Activated T-helper 1 cell treated with anti-CD3 and anti-CD28 coated beads, Interleukin-12 subunit alpha, Interleukin-12 subunit beta, Interleukin-2, Interleukin-4 antibody, amounts not matched to agents 30 ng/mL and 10 ng/mL and 1 ng/mL, durations not matched to agents 14 hours and 24 hours and 36 hours (primary cell): Measurements from ENCODE around the gene DNAH1. TPM values are rescaled to one million over a fixed set of nuclear protein-coding genes. Genes with fewer than 3 reads are reported as not detected.
A peak's percentile ranks its signal among the peaks of the same experiment; 100 is the strongest.

Source experiments
- DNase-seq: peaks from one replicate; pipeline ENCODE4 v3.0.0; 2021; ENCODE audit warnings: low spot score
- H3K27ac Mint-ChIP-seq: one replicate; pipeline ENCODE4 v1.8.0; 2021; ENCODE audit warnings: mild to moderate bottlenecking, mixed read lengths
- H3K27me3 Mint-ChIP-seq: one replicate; pipeline ENCODE4 v1.8.0; 2022; ENCODE audit warnings: mild to moderate bottlenecking, moderate library complexity, mixed read lengths; ENCODE audit not compliant: insufficient read depth
- H3K36me3 Mint-ChIP-seq: one replicate; pipeline ENCODE4 v1.8.0; 2021; ENCODE audit warnings: low read depth, mixed read lengths
- H3K4me1 Mint-ChIP-seq: one replicate; pipeline ENCODE4 v1.8.0; 2021; ENCODE audit warnings: low read depth, mixed read lengths
- H3K4me3 Mint-ChIP-seq: one replicate; pipeline ENCODE4 v1.8.0; 2021; ENCODE audit warnings: mild to moderate bottlenecking, moderate library complexity, mixed read lengths
- H3K9me3 Mint-ChIP-seq: one replicate; pipeline ENCODE4 v1.8.0; 2021; ENCODE audit warnings: mixed read lengths
- intact Hi-C: fragments of 100-400 bp; cut with micrococcal nuclease; formaldehyde crosslinking; loops from one replicate; pipeline ENCODE4 v1.15.1; 2024
- total RNA-seq: library from RNA; stranded (reverse); gene quantifications from 2 replicates; pipeline ENCODE4 v1.2.3, GENCODE V29; 2022

The DNAH1 gene
- total RNA-seq, 1 donor from 2014 or later = 12.1 TPM

GRCh38 chr3:52446631-52447511, 130.8 kb downstream of the DNAH1 start:
- no peak overlapping the region for H3K4me3 Mint-ChIP-seq
- H3K27ac Mint-ChIP-seq = no peak overlapping the region

GRCh38 chr3:52447512-52448355, 131.6 kb downstream of the DNAH1 start:
- Mint-ChIP-seq H3K27me3 (no peaks in the 10 kb centered on the region), H3K4me1 (peaks cover 7% of the 10 kb centered on the region), H3K9me3 (no peaks in the 10 kb centered on the region), H3K36me3 (no peaks in the 10 kb centered on the region), H3K4me3 (no peak overlapping the region), H3K27ac (no peak overlapping the region)
- DNase-seq = no peak
- intact Hi-C loops = loop anchor here (1.0 to 5.0 kb wide), 5 partner anchors 8 to 225 kb away; partner anchors contain the start of genes NISCH and UQCC5

More at GRCh38 chr3:52446631-52447511, 130.8 kb downstream of the DNAH1 start:
- Mint-ChIP-seq H3K36me3 (no peaks in the 10 kb centered on the region), H3K4me1 (peaks cover 7% of the 10 kb centered on the region), H3K9me3 (no peaks in the 10 kb centered on the region), H3K27me3 (no peaks in the 10 kb centered on the region)
- peak; percentile 66 for DNase-seq
- intact Hi-C loops = loop anchor here (1.0 to 5.0 kb wide), 5 partner anchors 8 to 225 kb away; partner anchors contain the start of genes NISCH and UQCC5

Other genes starting within 250 kb of the DNAH1 start
- 20.3 and 24.9 TPM in 2 replicates for gene POC1A, start 161.9 kb upstream of the DNAH1 start, total RNA-seq
- 105 and 110 TPM in 2 replicates for gene ALAS1, start 118.2 kb upstream of the DNAH1 start, total RNA-seq
- gene TLR9, start 90.7 kb upstream of the DNAH1 start, total RNA-seq = 0.47 TPM in 1 of 2 replicates, not detected in the other
- 94.3 and 98.6 TPM in 2 replicates for gene TWF2, start 77.2 kb upstream of the DNAH1 start, total RNA-seq
- gene PPM1M, start 70.6 kb upstream of the DNAH1 start, total RNA-seq = 57.1 and 59.5 TPM in 2 replicates
- gene WDR82, start 37.7 kb upstream of the DNAH1 start, total RNA-seq = 105 and 107 TPM in 2 replicates
- 17.0 and 18.3 TPM in 2 replicates for gene GLYCTK, start 28.5 kb upstream of the DNAH1 start, total RNA-seq
- 104 and 113 TPM in 2 replicates for gene BAP1, start 93.7 kb downstream of the DNAH1 start, total RNA-seq
- 11.1 and 11.4 TPM in 2 replicates for gene PHF7, start 94.3 kb downstream of the DNAH1 start, total RNA-seq
- gene SEMA3G, start 128.8 kb downstream of the DNAH1 start, total RNA-seq = 0.13 TPM in 1 of 2 replicates, not detected in the other
- 0.32 and 0.67 TPM in 2 replicates for gene TNNC1, start 137.7 kb downstream of the DNAH1 start, total RNA-seq
- gene NISCH, start 139.3 kb downstream of the DNAH1 start, total RNA-seq = 72.0 and 74.2 TPM in 2 replicates
- gene STAB1, start 179.0 kb downstream of the DNAH1 start, total RNA-seq = 0.05 and 0.16 TPM in 2 replicates
- 60.8 and 61.7 TPM in 2 replicates for gene NT5DC2, start 217.5 kb downstream of the DNAH1 start, total RNA-seq
- gene UQCC5, start 220.3 kb downstream of the DNAH1 start, total RNA-seq = 14.1 and 17.1 TPM in 2 replicates